ENCODE data around the gene TTLL7. TPM values are rescaled to one million over a fixed set of nuclear protein-coding genes. Genes with fewer than 3 reads are reported as not detected.

TTLL7 gene
- total and polyA plus RNA-seq, 9 of the 15 experiments (the other 6 are each of a cell fraction or from before 2014, with no cell fraction given) = 0.63 to 2.6 (median 1.7) TPM

- TF ChIP-seq TCF7L2 (IDR thresholded peaks at IDR 0.05; ENCODE audit: low read depth, low read length) = no peak
- TF ChIP-seq CHD4 (IDR thresholded peaks at IDR 0.05; ENCODE audit: insufficient read depth, insufficient replicate concordance, low read depth, low read length, poor library complexity, severe bottlenecking) = no peak
- no peak for TF ChIP-seq PPARD (CRISPR knock-in tag; IDR thresholded peaks at IDR 0.05)
- no peak for TF ChIP-seq MAFF (IDR thresholded peaks at IDR 0.05; ENCODE audit: low read length)
- no peak for TF ChIP-seq NFIX (CRISPR knock-in tag; IDR thresholded peaks at IDR 0.05; ENCODE audit: low read depth)
- TF ChIP-seq MXI1 (IDR thresholded peaks at IDR 0.05; ENCODE audit: low read depth, low read length) = no peak
- TF ChIP-seq, protein P1, sequence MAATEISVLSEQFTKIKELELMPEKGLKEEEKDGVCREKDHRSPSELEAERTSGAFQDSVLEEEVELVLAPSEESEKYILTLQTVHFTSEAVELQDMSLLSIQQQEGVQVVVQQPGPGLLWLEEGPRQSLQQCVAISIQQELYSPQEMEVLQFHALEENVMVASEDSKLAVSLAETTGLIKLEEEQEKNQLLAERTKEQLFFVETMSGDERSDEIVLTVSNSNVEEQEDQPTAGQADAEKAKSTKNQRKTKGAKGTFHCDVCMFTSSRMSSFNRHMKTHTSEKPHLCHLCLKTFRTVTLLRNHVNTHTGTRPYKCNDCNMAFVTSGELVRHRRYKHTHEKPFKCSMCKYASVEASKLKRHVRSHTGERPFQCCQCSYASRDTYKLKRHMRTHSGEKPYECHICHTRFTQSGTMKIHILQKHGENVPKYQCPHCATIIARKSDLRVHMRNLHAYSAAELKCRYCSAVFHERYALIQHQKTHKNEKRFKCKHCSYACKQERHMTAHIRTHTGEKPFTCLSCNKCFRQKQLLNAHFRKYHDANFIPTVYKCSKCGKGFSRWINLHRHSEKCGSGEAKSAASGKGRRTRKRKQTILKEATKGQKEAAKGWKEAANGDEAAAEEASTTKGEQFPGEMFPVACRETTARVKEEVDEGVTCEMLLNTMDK (IDR thresholded peaks at IDR 0.05; ENCODE audit: borderline replicate concordance, insufficient read depth, low read depth, low read length, poor library complexity, severe bottlenecking) = no peak
- TF ChIP-seq CXXC5 (CRISPR knock-in tag; IDR thresholded peaks at IDR 0.05) = no peak; the same call in 1 of the 2 replicates
- TF ChIP-seq PHB (CRISPR knock-in tag; IDR thresholded peaks at IDR 0.05) = no peak
- TF ChIP-seq, protein P2, sequence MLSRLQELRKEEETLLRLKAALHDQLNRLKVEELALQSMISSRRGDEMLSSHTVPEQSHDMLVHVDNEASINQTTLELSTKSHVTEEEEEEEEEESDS (CRISPR knock-in tag; IDR thresholded peaks at IDR 0.05) = no peak
- TF ChIP-seq ZNF766 (CRISPR knock-in tag; conservative IDR thresholded peaks at IDR 0.05) = no peak
- no peak for TF ChIP-seq SAFB (IDR thresholded peaks at IDR 0.05; ENCODE audit: borderline replicate concordance, low read depth, low read length)
- TF ChIP-seq PRPF4 (IDR thresholded peaks at IDR 0.05; ENCODE audit: insufficient read depth, low read depth, low read length, poor library complexity, severe bottlenecking) = no peak
- no peak for TF ChIP-seq CBX3 (IDR thresholded peaks at IDR 0.05; ENCODE audit: borderline replicate concordance in 1 of 2, low read length in 2 of 2)
- no peak for TF ChIP-seq ZNF24 (IDR thresholded peaks at IDR 0.05)
- TF ChIP-seq HOXB6 (CRISPR knock-in tag; IDR thresholded peaks at IDR 0.05; ENCODE audit: borderline replicate concordance) = no peak
Observed at GRCh38 chr1:83932281-83932680, 66.7 kb downstream of the TTLL7 start (continued).
